Chondrocyte (in vitro differentiated cells): ENCODE data around the gene TMEM255B. TPM values are rescaled to one million over a fixed set of nuclear protein-coding genes. Genes with fewer than 3 reads are reported as not detected.
"Not testable (repeated sequence)": the region's sequence is repeated elsewhere in the genome, so short reads cannot be mapped to it uniquely, and the experiment has no call there.

Experiments
- DNase-seq: peaks from one replicate; pipeline ENCODE4 v3.0.0; 2021; ENCODE audit warnings: mixed read lengths, low spot score
- H3K27ac Mint-ChIP-seq: one replicate; pipeline ENCODE4 v1.8.0; 2021; ENCODE audit warnings: mild to moderate bottlenecking, moderate library complexity, mixed read lengths; ENCODE audit not compliant: unreplicated experiment
- H3K27me3 Mint-ChIP-seq: 2 replicates; pipeline ENCODE4 v1.8.0; 2021; ENCODE audit warnings: low read depth, mixed read lengths
- H3K36me3 Mint-ChIP-seq: 2 replicates; pipeline ENCODE4 v1.8.0; 2021; ENCODE audit warnings: low read depth, mixed read lengths
- H3K4me1 Mint-ChIP-seq: 2 replicates; pipeline ENCODE4 v1.8.0; 2021; ENCODE audit warnings: low read depth, mild to moderate bottlenecking, mixed read lengths
- H3K4me3 Mint-ChIP-seq: one replicate; pipeline ENCODE4 v1.8.0; 2021; ENCODE audit warnings: mild to moderate bottlenecking, moderate library complexity, mixed read lengths; ENCODE audit not compliant: unreplicated experiment
- H3K9me3 Mint-ChIP-seq: 2 replicates; pipeline ENCODE4 v1.8.0; 2021; ENCODE audit warnings: low read depth, mixed read lengths
- CTCF ChIP-seq: fragments of 200-600 bp; sonication (generic); IDR thresholded peaks from 2 replicates; pipeline ENCODE4 v1.5.0; 2021; ENCODE audit warnings: antibody characterized with exemption, mild to moderate bottlenecking, moderate library complexity
- total RNA-seq: library from RNA; stranded (reverse); gene quantifications from 3 replicates; pipeline ENCODE4 v1.2.1, GENCODE V29; 2021

TMEM255B gene
- total RNA-seq, 1 donor from 2014 or later: 5.2 TPM

- Mint-ChIP-seq H3K27me3 (no peaks in the 10 kb centered on the region), H3K27ac (no peak overlapping the region), H3K9me3 (no peaks in the 10 kb centered on the region), H3K4me1 (peaks cover 27% of the 10 kb centered on the region), H3K36me3 (peaks cover 20% of the 10 kb centered on the region), H3K4me3 (no peak overlapping the region)
- no peak for TF ChIP-seq CTCF
- no peak for DNase-seq
Observed at GRCh38 chr13:113822266-113822665, 63.2 kb downstream of the TMEM255B start.

GRCh38 chr13:113822956-113823744 is 64.1 kb downstream of the TMEM255B start:
- DNase-seq: no peak
- H3K27ac Mint-ChIP-seq: no peak overlapping the region
- H3K4me1 Mint-ChIP-seq: peaks cover 22% of the 10 kb centered on the region
- H3K27me3 Mint-ChIP-seq: no peaks in the 10 kb centered on the region
- no peak overlapping the region for H3K4me3 Mint-ChIP-seq
- no peak for TF ChIP-seq CTCF
- H3K9me3 Mint-ChIP-seq: no peaks in the 10 kb centered on the region
- H3K36me3 Mint-ChIP-seq: peaks cover 23% of the 10 kb centered on the region

GRCh38 chr13:113823771-113824170 is 64.7 kb downstream of the TMEM255B start:
- TF ChIP-seq CTCF: no peak
- no peak overlapping the region for H3K4me3 Mint-ChIP-seq
- H3K36me3 Mint-ChIP-seq: peaks cover 26% of the 10 kb centered on the region
- peaks cover 22% of the 10 kb centered on the region for H3K4me1 Mint-ChIP-seq
- H3K27me3 Mint-ChIP-seq: no peaks in the 10 kb centered on the region
- no peak for DNase-seq
- no peak overlapping the region for H3K27ac Mint-ChIP-seq
- no peaks in the 10 kb centered on the region for H3K9me3 Mint-ChIP-seq

- Mint-ChIP-seq H3K9me3 (no peaks in the 10 kb centered on the region), H3K4me1 (peaks cover 14% of the 10 kb centered on the region), H3K27me3 (no peaks in the 10 kb centered on the region), H3K36me3 (peaks cover 28% of the 10 kb centered on the region), H3K27ac (no peak overlapping the region), H3K4me3 (no peak overlapping the region)
- DNase-seq: no peak
- no peak for TF ChIP-seq CTCF
Observed at GRCh38 chr13:113825841-113826240, 66.8 kb downstream of the TMEM255B start.

GRCh38 chr13:113826446-113826845 is 67.4 kb downstream of the TMEM255B start:
- not testable (repeated sequence) for H3K4me3 Mint-ChIP-seq, DNase-seq, H3K4me1 Mint-ChIP-seq, H3K9me3 Mint-ChIP-seq, H3K27ac Mint-ChIP-seq, H3K27me3 Mint-ChIP-seq
- H3K36me3 Mint-ChIP-seq: peaks cover 28% of the 10 kb centered on the region

- Mint-ChIP-seq H3K27ac (no peak overlapping the region), H3K9me3 (no peaks in the 10 kb centered on the region), H3K4me3 (no peak overlapping the region), H3K36me3 (peaks cover 28% of the 10 kb centered on the region), H3K4me1 (peaks cover 2% of the 10 kb centered on the region), H3K27me3 (no peaks in the 10 kb centered on the region)
- no peak for DNase-seq
- TF ChIP-seq CTCF: no peak
Observed at GRCh38 chr13:113827021-113827420, 68.0 kb downstream of the TMEM255B start.
